ENCODE measurements around the gene KRTAP10-12.

DNA sequence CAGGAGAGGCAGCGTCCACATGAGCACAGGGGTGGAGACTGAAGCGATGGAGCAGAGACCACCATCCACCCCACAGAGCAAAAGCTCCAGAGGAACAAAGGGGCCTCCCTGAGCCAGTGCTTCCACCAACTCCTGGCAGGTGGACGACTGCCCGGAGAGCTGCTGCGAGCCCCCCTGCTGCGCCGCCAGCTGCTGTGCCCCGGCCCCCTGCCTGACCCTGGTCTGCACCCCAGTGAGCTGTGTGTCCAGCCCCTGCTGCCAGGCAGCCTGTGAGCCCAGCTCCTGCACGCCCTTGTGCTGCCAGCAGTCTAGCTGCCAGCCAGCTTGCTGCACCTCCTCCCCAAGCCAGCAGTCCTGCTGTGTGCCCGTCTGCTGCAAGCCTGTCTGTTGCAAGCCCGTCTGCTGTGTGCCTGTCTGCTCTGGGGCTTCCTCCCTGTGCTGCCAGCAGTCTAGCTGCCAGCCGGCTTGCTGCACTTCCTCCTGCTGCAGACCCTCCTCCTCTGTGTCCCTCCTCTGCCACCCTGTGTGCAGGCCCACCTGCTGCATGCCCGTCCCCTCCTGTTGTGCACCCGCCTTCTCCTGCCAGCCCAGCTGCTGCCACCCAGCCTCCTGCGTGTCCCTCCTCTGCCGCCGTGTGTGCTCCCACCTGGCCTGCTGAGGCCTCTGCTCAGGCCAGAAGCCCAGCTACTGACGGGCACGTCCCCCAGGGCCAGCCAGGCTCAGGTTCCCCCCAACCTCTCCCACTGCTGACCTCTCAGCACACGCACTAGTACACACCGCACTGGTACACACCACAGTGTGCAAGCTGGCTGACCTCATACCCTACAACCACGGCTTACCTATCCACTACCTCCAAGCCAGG lies 5.4 kb downstream of the KRTAP10-12 start:
- TF ChIP-seq, protein P1, sequence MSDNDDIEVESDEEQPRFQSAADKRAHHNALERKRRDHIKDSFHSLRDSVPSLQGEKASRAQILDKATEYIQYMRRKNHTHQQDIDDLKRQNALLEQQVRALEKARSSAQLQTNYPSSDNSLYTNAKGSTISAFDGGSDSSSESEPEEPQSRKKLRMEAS (IDR thresholded peaks at IDR 0.05) = no peak
- TF ChIP-seq RNF2 (IDR thresholded peaks at IDR 0.05; ENCODE audit: borderline replicate concordance, low read depth) (no peak), RAD21 (conservative IDR thresholded peaks at IDR 0.05 in 1 of 2, IDR thresholded peaks at IDR 0.05 in 1 of 2) (no peak), POLR2A (IDR thresholded peaks at IDR 0.05; ENCODE audit: low read length) (no peak), HEYL (CRISPR knock-in tag; IDR thresholded peaks at IDR 0.05) (no peak), GATA3 (IDR thresholded peaks at IDR 0.05; ENCODE audit: borderline replicate concordance) (no peak)
- TF ChIP-seq, protein P2, sequence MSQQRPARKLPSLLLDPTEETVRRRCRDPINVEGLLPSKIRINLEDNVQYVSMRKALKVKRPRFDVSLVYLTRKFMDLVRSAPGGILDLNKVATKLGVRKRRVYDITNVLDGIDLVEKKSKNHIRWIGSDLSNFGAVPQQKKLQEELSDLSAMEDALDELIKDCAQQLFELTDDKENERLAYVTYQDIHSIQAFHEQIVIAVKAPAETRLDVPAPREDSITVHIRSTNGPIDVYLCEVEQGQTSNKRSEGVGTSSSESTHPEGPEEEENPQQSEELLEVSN (IDR thresholded peaks at IDR 0.05; ENCODE audit: borderline replicate concordance, low read depth) = no peak
- TF ChIP-seq, protein P3, sequence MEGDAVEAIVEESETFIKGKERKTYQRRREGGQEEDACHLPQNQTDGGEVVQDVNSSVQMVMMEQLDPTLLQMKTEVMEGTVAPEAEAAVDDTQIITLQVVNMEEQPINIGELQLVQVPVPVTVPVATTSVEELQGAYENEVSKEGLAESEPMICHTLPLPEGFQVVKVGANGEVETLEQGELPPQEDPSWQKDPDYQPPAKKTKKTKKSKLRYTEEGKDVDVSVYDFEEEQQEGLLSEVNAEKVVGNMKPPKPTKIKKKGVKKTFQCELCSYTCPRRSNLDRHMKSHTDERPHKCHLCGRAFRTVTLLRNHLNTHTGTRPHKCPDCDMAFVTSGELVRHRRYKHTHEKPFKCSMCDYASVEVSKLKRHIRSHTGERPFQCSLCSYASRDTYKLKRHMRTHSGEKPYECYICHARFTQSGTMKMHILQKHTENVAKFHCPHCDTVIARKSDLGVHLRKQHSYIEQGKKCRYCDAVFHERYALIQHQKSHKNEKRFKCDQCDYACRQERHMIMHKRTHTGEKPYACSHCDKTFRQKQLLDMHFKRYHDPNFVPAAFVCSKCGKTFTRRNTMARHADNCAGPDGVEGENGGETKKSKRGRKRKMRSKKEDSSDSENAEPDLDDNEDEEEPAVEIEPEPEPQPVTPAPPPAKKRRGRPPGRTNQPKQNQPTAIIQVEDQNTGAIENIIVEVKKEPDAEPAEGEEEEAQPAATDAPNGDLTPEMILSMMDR (IDR thresholded peaks at IDR 0.05) = no peak
